GM12878 (cell line): ENCODE measurements around the gene PCSK6.

Experiments used
- KDM1A ChIP-seq: fragments of 200-600 bp; sonication (generic); IDR thresholded peaks from 2 replicates; pipeline ENCODE4 v1.6.1; 2016; ENCODE audit warnings: borderline replicate concordance
- TF ChIP-seq, protein P1 (sequence below): IDR thresholded peaks from 2 replicates; pipeline ENCODE4 v1.6.1; 2011; ENCODE audit warnings: borderline replicate concordance, low read depth, mild to moderate bottlenecking, moderate library complexity, low read length; ENCODE audit not compliant: insufficient read depth, poor library complexity, severe bottlenecking
- TF ChIP-seq, protein P2 (sequence below): fragments of 450-650 bp; IDR thresholded peaks from 2 replicates; pipeline ENCODE4 v1.6.1; 2014; ENCODE audit warnings: mild to moderate bottlenecking

DNA sequence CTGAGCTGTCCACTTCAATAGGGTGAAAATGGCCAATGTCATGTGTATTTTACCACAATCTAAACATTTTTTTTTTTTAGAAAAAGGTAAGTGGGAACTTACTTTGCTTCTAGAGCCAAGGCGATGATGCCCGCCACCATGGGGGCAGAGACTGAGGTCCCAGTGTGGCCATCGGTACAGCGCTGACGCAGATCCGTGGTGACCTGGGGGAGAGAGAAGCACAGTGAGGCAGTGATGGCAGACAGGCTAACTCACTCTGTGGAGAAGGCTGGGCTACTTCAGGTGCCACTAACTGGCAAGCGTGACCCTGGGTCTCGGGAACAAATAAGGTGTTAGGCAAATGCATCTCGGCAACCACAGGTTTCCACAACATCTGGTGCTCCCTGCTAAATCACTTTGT is 100.1 kb downstream of the PCSK6 start:
- no peak for TF ChIP-seq KDM1A
- TF ChIP-seq, protein P1, sequence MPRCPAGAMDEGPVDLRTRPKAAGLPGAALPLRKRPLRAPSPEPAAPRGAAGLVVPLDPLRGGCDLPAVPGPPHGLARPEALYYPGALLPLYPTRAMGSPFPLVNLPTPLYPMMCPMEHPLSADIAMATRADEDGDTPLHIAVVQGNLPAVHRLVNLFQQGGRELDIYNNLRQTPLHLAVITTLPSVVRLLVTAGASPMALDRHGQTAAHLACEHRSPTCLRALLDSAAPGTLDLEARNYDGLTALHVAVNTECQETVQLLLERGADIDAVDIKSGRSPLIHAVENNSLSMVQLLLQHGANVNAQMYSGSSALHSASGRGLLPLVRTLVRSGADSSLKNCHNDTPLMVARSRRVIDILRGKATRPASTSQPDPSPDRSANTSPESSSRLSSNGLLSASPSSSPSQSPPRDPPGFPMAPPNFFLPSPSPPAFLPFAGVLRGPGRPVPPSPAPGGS: no peak
- TF ChIP-seq, protein P2, sequence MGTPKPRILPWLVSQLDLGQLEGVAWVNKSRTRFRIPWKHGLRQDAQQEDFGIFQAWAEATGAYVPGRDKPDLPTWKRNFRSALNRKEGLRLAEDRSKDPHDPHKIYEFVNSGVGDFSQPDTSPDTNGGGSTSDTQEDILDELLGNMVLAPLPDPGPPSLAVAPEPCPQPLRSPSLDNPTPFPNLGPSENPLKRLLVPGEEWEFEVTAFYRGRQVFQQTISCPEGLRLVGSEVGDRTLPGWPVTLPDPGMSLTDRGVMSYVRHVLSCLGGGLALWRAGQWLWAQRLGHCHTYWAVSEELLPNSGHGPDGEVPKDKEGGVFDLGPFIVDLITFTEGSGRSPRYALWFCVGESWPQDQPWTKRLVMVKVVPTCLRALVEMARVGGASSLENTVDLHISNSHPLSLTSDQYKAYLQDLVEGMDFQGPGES: no peak
